GM18873 (cell line): Measurements from ENCODE around the gene MAPK4.
"Not testable (repeated sequence)": the region's sequence is repeated elsewhere in the genome, so short reads cannot be mapped to it uniquely, and the experiment has no call there.

Experiments used
- ATAC-seq: cut with Tn5 transposase; IDR thresholded peaks from one replicate; pipeline ENCODE4 v1.9.1; 2021; ENCODE audit warnings: mild to moderate bottlenecking, moderate library complexity, moderate number of reproducible peaks; ENCODE audit not compliant: unreplicated experiment, low FRiP score

MAPK4 gene

GRCh38 chr18:50742952-50743351, 183.1 kb downstream of the MAPK4 start:
- ATAC-seq, result no peak

- ATAC-seq, result no peak
Measured at GRCh38 chr18:50744253-50744652, 184.4 kb downstream of the MAPK4 start.

GRCh38 chr18:50745945-50746344, 186.1 kb downstream of the MAPK4 start:
- no peak for ATAC-seq

GRCh38 chr18:50747849-50748242, 188.0 kb downstream of the MAPK4 start:
- no peak for ATAC-seq

GRCh38 chr18:50748243-50749229, 188.6 kb downstream of the MAPK4 start:
- ATAC-seq, result no peak

- no peak for ATAC-seq
Measured at GRCh38 chr18:50749421-50749820, 189.5 kb downstream of the MAPK4 start.

- no peak for ATAC-seq
Measured at GRCh38 chr18:50749945-50750344, 190.1 kb downstream of the MAPK4 start.

- ATAC-seq, result no peak
Measured at GRCh38 chr18:50750546-50750945, 190.7 kb downstream of the MAPK4 start.

- ATAC-seq, result no peak
Measured at GRCh38 chr18:50751490-50751889, 191.6 kb downstream of the MAPK4 start.

GRCh38 chr18:50751947-50752346, 192.1 kb downstream of the MAPK4 start:
- no peak for ATAC-seq

GRCh38 chr18:50753311-50753710, 193.4 kb downstream of the MAPK4 start:
- no peak for ATAC-seq

- no peak for ATAC-seq
Measured at GRCh38 chr18:50754297-50754696, 194.4 kb downstream of the MAPK4 start.

GRCh38 chr18:50757358-50757757, 197.5 kb downstream of the MAPK4 start:
- ATAC-seq, result no peak

GRCh38 chr18:50769463-50769862, 209.6 kb downstream of the MAPK4 start:
- no peak for ATAC-seq

GRCh38 chr18:50775207-50775606, 215.3 kb downstream of the MAPK4 start:
- ATAC-seq, result no peak

GRCh38 chr18:50775726-50776125, 215.8 kb downstream of the MAPK4 start:
- ATAC-seq, result no peak

- ATAC-seq, result no peak
Measured at GRCh38 chr18:50776383-50776782, 216.5 kb downstream of the MAPK4 start.

- not testable (repeated sequence) for ATAC-seq
Measured at GRCh38 chr18:50779021-50779420, 219.1 kb downstream of the MAPK4 start.
